Right cardiac atrium (tissue), 5 donors: ENCODE results near the gene MGLL. TPM values are rescaled to one million over a fixed set of nuclear protein-coding genes. Genes with fewer than 3 reads are reported as not detected.

ENCODE experiments used
- ATAC-seq, 2 donors: fragments of 200-7000 bp; cut with Tn5 transposase; one replicate each; pipeline versions ENCODE4 v1.8.0 to v1.9.1; 2020; ENCODE audit warnings: moderate library complexity in 2 of 2, mild to moderate bottlenecking in 1 of 2
- DNase-seq, 3 donors: peaks; one replicate each; pipeline ENCODE4 v3.0.0-alpha.2; 2020
- H3K27ac ChIP-seq: one replicate; pipeline ENCODE4 v1.5.1; 2013; ENCODE audit warnings: mild to moderate bottlenecking, low read length, control low read depth, moderate library complexity
- H3K27me3 ChIP-seq: one replicate; pipeline ENCODE4 v1.6.1; 2013; ENCODE audit not compliant: control insufficient read depth, insufficient read depth
- H3K4me1 ChIP-seq: one replicate; pipeline ENCODE4 v1.6.1; 2013; ENCODE audit warnings: low read length; ENCODE audit not compliant: control insufficient read depth, insufficient read depth
- H3K4me3 ChIP-seq: one replicate; pipeline ENCODE4 v1.5.1; 2013; ENCODE audit warnings: low read length, control low read depth
- H3K9me3 ChIP-seq: one replicate; pipeline ENCODE4 v1.6.1; 2013; ENCODE audit warnings: low read length; ENCODE audit not compliant: control insufficient read depth
- WGBS: extraction: QIAGEN DNeasy Blood & Tissue Kit; methylation state at CpG from one replicate; pipeline ENCODE4 v1.1.7; 2013; 5-methylcytosine and 5-hydroxymethylcytosine counted together
- intact Hi-C, 4 donors: fragments of 100-400 bp; cut with DNase I; formaldehyde crosslinking; loops; one replicate each; pipeline versions ENCODE4 v1.11.0 to v1.14.0; 2022 to 2023
- long read RNA-seq, 4 donors: library from polyadenylated mRNA; unstranded; transcript quantifications; one replicate each; pipeline ENCODE4 v2.0.0, GENCODE V29; 2020 to 2021
- polyA plus RNA-seq: library from polyadenylated mRNA; stranded (reverse); fragments of 200-250 nt; gene quantifications from one replicate; pipeline ENCODE4 v1.2.3, GENCODE V29; 2013
- total RNA-seq, 4 donors: library from RNA; stranded (reverse); fragmentation: NEBNext Ultra II Directional; extraction: Animal tissue kit (Norgen Biotek cat#: 25700); gene quantifications; one replicate each; pipeline ENCODE4 v1.2.1, GENCODE V29; 2021
- donor health status: healthy with polysubstance abuse.
- donor health status: DM: no; HTN: yes; CAD: no.
- donor health status: DM: no; HTN: no; CAD: no.
- donor health status: DM: no; HTN: yes; CAD: no; lungs with severe emphysema.
- donor health status: DM: yes; HTN: yes; CAD: no.

MGLL gene
- total RNA-seq (10 to 100 TPM; 52.2 to 80.4 (median 65.3) TPM), polyA plus RNA-seq (64.9 TPM)
- long read RNA-seq, donor 1, full-length matches to known transcripts: 142 of 278 reads
- long read RNA-seq, donor 1, partial matches to known transcripts: 9 of 278 reads
- long read RNA-seq, donor 1, other reads (novel, unspliced or antisense): 127 of 278 reads
- long read RNA-seq, donor 2, full-length matches to known transcripts: 28 of 71 reads
- long read RNA-seq, donor 2, partial matches to known transcripts: 6 of 71 reads
- long read RNA-seq, donor 2, other reads (novel, unspliced or antisense): 37 of 71 reads
- long read RNA-seq, donor 3, full-length matches to known transcripts: 77 of 161 reads
- long read RNA-seq, donor 3, partial matches to known transcripts: 8 of 161 reads
- long read RNA-seq, donor 3, other reads (novel, unspliced or antisense): 76 of 161 reads
- long read RNA-seq, donor 4, full-length matches to known transcripts: 57 of 129 reads
- long read RNA-seq, donor 4, partial matches to known transcripts: 1 of 129 reads
- long read RNA-seq, donor 4, other reads (novel, unspliced or antisense): 71 of 129 reads

DNA sequence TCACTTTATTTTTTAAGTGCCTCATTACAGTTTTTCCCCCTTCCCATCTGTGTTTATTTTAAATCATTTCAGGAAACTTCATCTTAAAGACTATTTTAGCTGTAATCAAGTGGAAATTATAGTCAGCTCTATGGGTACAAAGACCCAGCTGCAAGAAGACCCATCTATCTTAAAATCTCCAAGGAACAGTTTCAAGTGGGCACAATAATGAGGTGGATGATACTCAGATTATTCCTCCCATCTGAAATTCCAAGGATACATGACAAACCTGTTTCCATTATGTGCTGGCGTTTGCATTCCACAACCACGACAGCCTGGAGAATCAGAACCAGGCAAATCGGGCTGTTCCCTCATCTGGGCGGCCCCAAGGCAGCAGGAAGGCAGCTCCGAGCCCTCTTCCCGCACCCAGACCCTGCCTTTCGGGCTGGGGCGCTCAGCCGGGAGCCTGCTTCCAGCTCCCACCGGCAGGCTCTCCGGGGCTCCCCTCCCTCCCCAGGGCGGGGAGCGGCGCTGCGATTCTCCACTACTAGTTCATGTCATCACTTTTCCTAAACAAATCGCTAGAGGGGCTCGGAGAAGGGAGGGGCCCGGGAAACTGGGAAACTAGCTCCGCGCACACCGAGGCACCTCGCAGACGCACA lies at the start of gene MGLL:
Gene MGLL, minus strand, starts transcription at position 475 of the 641 bp plus-strand sequence. Its CDS starts 197 bp downstream, at position 278.
- Histone ChIP-seq H3K4me3 (peak within 1 kb of the TSS; percentile 85), H3K27me3 (no peaks in the 10 kb centered on the region), H3K27ac (peak within 1 kb of the TSS; percentile 98), H3K4me1 (peaks cover 3% of the 10 kb centered on the region), H3K9me3 (no peaks in the 10 kb centered on the region)
- peak; percentile 56 to 70 for ATAC-seq
- intact Hi-C loops: loop anchor here (5.0 to 10.0 kb wide), 6 partner anchors 57 to 157 kb away; no protein-coding TSS in a partner anchor
- DNase-seq: peak; percentile 54 to 83 (median 82)
- under 1% methylated on average over 23 of the region's 23 CpGs for WGBS

DNA sequence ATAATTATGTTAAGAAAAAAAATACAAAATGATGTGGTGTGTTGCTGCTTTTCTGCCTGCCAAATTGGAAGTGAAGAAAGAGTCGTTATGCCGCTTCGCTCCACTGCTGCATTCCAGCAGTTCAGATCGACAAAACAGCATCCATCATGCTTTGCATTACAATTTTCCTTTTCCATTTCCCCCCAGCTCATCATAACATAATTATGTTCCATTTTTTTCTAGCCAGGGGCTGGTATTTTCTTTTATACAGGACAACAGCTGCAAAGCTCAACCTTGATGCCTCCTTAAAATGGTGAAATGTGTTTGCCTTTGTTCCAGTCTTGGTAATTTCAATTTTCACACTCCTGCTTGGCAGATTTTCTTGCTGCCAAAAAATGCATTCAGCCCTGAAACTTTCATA lies 47.8 kb upstream of the MGLL start:
- ATAC-seq: no peak
- DNase-seq: no peak
- no peaks in the 10 kb centered on the region for H3K4me1 ChIP-seq
- no peak overlapping the region for H3K4me3 ChIP-seq
- intact Hi-C loops: no loop called here
- H3K27ac ChIP-seq: no peak overlapping the region
- H3K9me3 ChIP-seq: no peaks in the 10 kb centered on the region
- H3K27me3 ChIP-seq: no peaks in the 10 kb centered on the region
- WGBS: 66% methylated on average over 4 of the region's 4 CpGs

DNA sequence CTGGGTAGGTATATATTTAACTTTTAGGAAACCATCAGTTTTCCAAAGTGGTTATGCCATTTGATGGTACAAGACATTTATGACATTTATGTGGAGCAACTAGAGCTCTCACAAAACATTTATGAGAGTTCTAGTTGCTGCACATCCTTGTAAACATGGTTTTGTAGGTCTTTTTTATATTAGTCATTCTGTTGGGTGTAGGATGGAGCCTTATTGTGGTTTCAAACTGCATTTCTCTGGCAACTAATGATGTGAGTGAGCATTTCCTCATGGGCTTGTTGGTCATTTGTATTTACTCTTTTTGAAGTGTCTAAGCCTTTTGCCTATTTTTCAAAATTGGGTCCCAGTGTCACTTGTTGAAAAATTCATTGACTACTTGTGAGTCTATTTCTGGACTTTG lies 45.7 kb upstream of the MGLL start:
- Histone ChIP-seq H3K27me3 (no peaks in the 10 kb centered on the region), H3K9me3 (no peaks in the 10 kb centered on the region), H3K4me3 (no peak overlapping the region), H3K27ac (no peak overlapping the region), H3K4me1 (no peaks in the 10 kb centered on the region)
- DNase-seq (no peak), ATAC-seq (no peak)
- intact Hi-C loops: no loop called here

DNA sequence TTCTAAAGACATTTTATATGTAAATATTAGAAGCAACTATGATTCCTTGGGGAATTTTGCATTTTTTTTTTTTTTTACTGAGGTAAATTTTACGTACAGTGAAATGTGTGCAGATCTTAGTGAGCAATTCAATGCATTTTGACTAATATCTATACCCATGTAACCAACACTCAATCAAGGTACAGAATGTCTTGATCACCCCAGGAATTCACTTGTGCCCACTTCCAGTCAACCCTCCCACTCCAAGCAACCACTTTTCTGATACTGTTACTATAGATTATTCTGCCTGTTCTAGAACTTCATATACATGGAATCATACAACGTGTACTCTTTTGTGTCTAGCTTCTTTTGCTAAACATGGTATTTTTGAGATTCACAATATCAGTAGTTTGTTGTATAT lies 45.1 kb upstream of the MGLL start:
- no peak for ATAC-seq
- intact Hi-C loops: no loop called here
- whole genome bisulfite sequencing: 87% methylated on average over 2 of the region's 2 CpGs
- Histone ChIP-seq H3K4me3 (no peak overlapping the region), H3K9me3 (no peaks in the 10 kb centered on the region), H3K4me1 (no peaks in the 10 kb centered on the region), H3K27ac (no peak overlapping the region), H3K27me3 (no peaks in the 10 kb centered on the region)
- DNase-seq: no peak

DNA sequence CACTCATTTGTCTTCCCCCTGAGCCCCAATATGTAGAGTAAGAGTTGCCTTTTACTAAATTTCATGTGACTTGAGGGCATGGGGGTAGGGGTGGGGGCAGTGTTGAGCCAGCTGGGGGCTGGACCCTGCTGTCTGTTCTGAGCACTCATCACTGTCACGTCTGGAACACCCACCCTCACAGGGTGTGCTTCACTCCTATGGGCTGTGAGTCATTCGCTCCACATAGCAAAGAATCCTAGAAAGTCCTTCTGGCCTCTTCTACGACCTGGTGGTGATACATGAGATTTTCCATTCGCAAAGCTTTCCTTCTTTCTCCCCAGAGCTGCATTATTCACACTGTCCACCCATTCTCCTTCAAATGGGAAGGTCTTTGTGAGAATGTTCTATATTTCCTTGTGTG lies 43.6 kb upstream of the MGLL start:
- no peak overlapping the region for H3K27ac ChIP-seq
- H3K27me3 ChIP-seq: no peaks in the 10 kb centered on the region
- H3K4me3 ChIP-seq: no peak overlapping the region
- 71% methylated on average over 4 of the region's 4 CpGs for WGBS
- DNase-seq (no peak), ATAC-seq (no peak)
- H3K9me3 ChIP-seq: no peaks in the 10 kb centered on the region
- intact Hi-C loops: no loop called here
- H3K4me1 ChIP-seq: no peaks in the 10 kb centered on the region

DNA sequence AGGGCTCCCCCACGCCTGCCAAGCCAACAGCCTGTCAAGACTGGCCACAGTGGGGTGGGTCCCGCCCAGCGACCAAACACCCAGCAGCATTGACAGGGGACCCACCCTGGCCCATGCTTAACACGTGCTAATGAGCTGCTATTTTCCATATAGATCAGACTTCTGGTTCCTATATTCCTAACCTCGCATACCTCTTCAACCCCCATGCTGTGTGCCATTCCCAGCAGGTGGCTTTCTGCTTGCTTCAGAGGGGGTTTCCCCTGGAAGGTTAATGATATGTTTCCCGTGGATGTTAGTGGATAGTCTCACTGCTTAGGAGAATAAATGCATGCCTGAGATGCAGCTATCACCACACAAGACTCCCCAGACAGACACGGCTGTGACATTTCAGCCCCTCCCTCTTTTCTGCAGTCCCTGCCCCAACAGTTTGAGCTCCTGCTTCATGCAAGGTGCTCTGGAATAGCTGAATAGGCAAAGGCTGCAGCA lies 37.9 kb upstream of the MGLL start:
- Histone ChIP-seq H3K4me1 (no peaks in the 10 kb centered on the region), H3K4me3 (no peak overlapping the region), H3K9me3 (no peaks in the 10 kb centered on the region), H3K27ac (no peak overlapping the region), H3K27me3 (no peaks in the 10 kb centered on the region)
- ATAC-seq: no peak
- no peak for DNase-seq
- intact Hi-C loops: no loop called here
- WGBS: 53% methylated on average over 7 of the region's 7 CpGs

DNA sequence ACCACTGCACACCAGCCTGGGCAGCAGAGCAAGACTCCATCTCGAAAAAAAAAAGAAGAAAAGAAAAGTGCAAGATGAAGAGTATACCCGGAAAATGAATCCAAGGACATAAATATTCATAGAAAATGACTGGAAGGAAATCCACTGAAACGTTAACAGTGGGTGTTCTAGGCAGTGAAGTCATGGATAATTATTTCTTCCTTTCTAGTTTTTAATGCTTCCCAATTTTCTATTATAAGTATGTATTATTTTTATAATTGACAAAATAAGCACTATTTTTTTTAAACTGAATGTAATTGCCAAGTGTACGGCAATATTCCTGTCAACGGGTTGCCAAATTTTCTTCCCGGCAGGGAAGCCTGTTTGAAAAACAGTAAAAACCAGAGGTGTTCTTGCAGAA lies 37.4 kb upstream of the MGLL start:
- intact Hi-C loops: no loop called here
- H3K27me3 ChIP-seq: no peaks in the 10 kb centered on the region

DNA sequence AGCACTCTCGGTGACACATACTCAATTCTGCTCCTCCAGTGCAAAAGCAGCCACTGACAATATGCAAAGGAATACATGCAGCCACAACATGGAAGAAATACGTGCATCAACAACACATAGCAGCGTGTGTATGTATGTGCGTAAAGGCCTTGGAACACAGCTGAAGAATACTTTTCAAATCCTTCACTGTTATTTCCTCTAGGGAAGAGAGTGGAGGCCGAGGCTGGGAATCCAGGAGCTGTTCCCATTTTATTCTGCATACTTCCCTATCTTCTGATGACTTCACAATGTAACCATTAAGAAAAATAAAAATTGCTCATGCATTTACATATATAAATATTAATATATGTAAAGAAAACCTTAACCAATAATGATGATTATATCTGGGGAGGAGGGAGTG lies 36.6 kb upstream of the MGLL start:
- no peak overlapping the region for H3K27ac ChIP-seq
- no peaks in the 10 kb centered on the region for H3K27me3 ChIP-seq
- no peak for DNase-seq
- intact Hi-C loops: no loop called here
- no peaks in the 10 kb centered on the region for H3K4me1 ChIP-seq
- no peak for ATAC-seq
- no peaks in the 10 kb centered on the region for H3K9me3 ChIP-seq
- no peak overlapping the region for H3K4me3 ChIP-seq
- 61% methylated on average over 5 of the region's 5 CpGs for WGBS

More for the DNA sequence above, 37.4 kb upstream of the MGLL start:
- Histone ChIP-seq H3K9me3 (no peaks in the 10 kb centered on the region), H3K27ac (no peak overlapping the region), H3K4me1 (no peaks in the 10 kb centered on the region), H3K4me3 (no peak overlapping the region)
- 73% methylated on average over 6 of the region's 6 CpGs for WGBS
- DNase-seq: no peak
- ATAC-seq: no peak

DNA sequence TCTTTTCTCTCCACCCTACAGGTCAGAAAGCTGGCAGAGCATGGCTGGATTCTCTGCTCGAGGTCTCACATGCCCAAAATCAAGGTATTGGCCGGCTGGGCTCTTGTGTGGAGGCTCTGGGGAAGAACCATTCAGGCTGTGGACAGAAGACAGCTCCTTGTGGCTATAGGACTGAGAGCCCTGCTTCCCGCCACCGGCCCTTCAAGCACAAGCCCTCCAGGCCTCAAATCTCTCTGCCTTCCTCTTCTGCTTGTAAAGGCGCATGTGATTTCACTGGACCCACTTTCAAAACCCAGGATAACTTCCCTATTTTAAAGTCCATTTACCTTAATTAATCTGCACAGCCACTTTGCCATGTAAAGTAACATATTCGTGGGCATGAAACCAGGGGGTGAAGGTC lies 36.2 kb upstream of the MGLL start:
- DNase-seq (no peak), ATAC-seq (no peak)
- Histone ChIP-seq H3K27ac (no peak overlapping the region), H3K27me3 (no peaks in the 10 kb centered on the region), H3K4me3 (no peak overlapping the region), H3K9me3 (no peaks in the 10 kb centered on the region), H3K4me1 (no peaks in the 10 kb centered on the region)
- intact Hi-C loops: no loop called here
- 88% methylated on average over 6 of the region's 6 CpGs for WGBS

DNA sequence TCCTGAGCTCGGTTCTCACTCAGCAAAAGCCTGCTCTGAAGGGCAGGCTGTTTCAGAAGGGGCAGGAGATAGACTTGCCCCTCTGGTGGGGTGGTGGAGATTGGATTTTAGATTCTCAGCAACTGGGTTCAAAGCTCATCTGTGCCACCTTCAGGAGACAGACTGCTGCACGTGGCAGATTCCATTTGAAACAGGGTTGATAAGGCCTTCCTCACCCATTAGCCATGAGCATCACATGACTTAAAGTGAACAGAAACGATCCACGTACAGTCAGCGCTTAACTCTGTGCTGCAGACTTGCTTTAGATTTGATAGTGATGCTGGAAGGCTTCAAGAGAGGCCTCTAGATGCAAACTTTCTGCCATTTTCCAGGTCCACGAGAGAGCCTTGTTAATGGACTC lies 35.0 kb upstream of the MGLL start:
- no peak for DNase-seq
- intact Hi-C loops: no loop called here
- H3K4me1 ChIP-seq: no peaks in the 10 kb centered on the region
- no peaks in the 10 kb centered on the region for H3K9me3 ChIP-seq
- H3K27me3 ChIP-seq: no peaks in the 10 kb centered on the region
- ATAC-seq: peak in 1 of 2 donors; percentile 24
- no peak overlapping the region for H3K27ac ChIP-seq
- WGBS: 62% methylated on average over 6 of the region's 6 CpGs
- no peak overlapping the region for H3K4me3 ChIP-seq

DNA sequence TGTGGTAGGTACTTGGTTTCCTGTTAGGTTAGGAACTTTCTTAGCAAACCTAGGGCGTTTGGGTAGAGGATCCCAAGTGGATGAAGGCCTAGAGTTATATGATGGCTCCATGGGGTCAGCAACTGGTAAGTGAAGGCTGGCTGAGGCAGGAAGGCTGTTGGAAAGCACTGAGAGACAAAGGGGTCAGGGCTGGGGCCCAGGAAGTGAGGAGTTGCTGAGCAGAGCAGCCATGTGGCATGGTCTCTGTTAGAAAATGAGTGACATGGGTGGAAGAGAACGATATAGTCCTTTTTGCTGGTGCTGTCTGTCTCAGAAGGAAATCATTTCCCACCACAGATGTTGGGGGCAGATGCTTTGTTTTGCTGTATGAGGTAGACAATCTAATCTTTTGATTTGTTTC lies 34.5 kb upstream of the MGLL start:
- Histone ChIP-seq H3K4me1 (no peaks in the 10 kb centered on the region), H3K27me3 (no peaks in the 10 kb centered on the region), H3K9me3 (no peaks in the 10 kb centered on the region), H3K27ac (no peak overlapping the region), H3K4me3 (no peak overlapping the region)
- WGBS: 88% methylated on average over 2 of the region's 2 CpGs
- intact Hi-C loops: no loop called here
- no peak for DNase-seq
- ATAC-seq: no peak
